Measurements from ENCODE around the gene GTPBP1.

GTPBP1 gene

DNA sequence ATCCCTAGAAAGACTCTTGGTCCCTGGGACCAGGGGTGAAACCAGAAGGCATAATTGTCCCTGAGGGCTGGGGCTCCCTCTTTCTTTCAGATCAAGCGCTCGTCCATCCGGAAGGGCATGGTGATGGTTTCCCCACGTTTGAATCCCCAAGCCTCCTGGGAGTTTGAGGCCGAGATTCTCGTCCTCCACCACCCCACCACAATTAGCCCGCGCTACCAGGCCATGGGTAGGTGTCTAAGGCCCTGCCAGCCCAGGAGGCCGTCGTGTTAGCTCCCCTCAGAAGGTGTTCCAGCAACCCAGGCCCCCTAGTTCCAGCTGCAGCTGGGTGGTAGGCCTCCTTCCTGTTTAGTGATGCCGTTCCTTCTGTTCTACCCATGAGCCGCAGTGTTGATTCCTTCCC, 21.4 kb downstream of the GTPBP1 start:
- no peak for DNase-seq

- no peak for DNase-seq
These were observed 22.0 kb downstream of the GTPBP1 start for GRCh38 chr22:38727530-38728451.

- DNase-seq: no peak
These were observed 23.4 kb downstream of the GTPBP1 start for GRCh38 chr22:38728871-38729796.

GRCh38 chr22:38729946-38730345, 24.2 kb downstream of the GTPBP1 start:
- no peak for DNase-seq

GRCh38 chr22:38730411-38730871, 24.7 kb downstream of the GTPBP1 start:
- DNase-seq: no peak

DNA sequence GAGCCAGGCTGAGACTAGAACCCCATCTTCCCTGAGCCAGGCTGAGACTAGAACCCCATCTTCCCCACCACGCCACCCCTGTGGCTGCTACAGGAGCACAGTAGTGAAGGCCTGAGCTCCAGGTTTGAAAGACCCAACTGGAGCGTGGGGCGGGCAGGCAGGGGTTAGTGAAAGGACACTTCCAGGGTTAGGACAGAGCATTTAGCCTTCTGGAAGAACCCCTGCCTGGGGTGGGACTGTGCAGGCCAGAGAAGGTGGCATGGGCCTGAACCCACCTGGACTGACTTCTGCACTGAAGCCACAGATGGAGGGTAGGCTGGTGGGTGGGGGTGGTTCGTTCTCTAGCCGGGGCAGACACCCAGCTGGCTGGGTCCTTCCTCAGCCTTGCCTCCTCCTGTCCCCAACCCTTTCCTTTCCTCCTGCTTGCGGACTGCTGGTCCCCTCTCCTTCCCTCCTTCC, 26.0 kb downstream of the GTPBP1 start:
- no peak for DNase-seq

- no peak for DNase-seq
These were observed 26.6 kb downstream of the GTPBP1 start for GRCh38 chr22:38732251-38732815.

GRCh38 chr22:38733329-38733723, 27.6 kb downstream of the GTPBP1 start:
- peak; percentile 24 to 45 for DNase-seq

DNA sequence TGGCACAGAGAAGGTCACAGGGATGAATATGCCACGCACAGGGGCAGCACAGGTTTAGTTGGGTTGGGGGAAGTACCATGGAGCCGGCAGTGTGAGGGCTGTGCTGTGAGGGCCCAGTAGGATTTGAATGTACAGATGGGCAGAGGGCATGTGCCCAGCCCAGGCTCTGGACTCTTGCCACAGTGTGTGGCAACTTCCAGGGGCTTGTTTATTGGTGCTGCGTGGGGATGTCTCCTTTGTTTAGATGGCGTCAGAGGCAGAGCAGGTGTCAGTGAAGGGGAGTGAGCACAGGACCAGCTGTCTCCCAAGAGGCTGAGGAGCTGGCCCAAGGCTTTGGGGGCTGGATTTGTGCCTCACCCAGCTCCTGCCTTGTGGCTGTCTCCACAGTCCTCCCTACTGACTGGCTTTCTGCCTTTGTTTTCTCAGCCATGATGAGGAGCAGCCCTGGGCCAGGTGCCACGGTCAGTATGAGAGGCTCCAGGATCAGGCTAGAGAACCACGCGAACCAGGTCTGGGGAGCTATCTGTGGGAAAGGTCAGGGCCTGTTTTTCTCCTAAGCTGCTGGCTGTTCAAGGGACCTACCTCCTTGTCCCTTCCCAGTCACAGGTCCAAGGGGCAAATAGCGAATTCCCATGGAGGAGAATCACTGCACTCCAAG, 28.1 kb downstream of the GTPBP1 start:
- no peak for DNase-seq

- no peak for DNase-seq
These were observed 28.8 kb downstream of the GTPBP1 start for GRCh38 chr22:38734421-38735100.

GRCh38 chr22:38735126-38735464, 29.4 kb downstream of the GTPBP1 start:
- no peak for DNase-seq

GRCh38 chr22:38735465-38736256, 29.9 kb downstream of the GTPBP1 start:
- no peak for DNase-seq

GRCh38 chr22:38736257-38736570, 30.5 kb downstream of the GTPBP1 start:
- DNase-seq: no peak

- no peak for DNase-seq
These were observed 31.7 kb downstream of the GTPBP1 start for GRCh38 chr22:38737302-38738060.

DNA sequence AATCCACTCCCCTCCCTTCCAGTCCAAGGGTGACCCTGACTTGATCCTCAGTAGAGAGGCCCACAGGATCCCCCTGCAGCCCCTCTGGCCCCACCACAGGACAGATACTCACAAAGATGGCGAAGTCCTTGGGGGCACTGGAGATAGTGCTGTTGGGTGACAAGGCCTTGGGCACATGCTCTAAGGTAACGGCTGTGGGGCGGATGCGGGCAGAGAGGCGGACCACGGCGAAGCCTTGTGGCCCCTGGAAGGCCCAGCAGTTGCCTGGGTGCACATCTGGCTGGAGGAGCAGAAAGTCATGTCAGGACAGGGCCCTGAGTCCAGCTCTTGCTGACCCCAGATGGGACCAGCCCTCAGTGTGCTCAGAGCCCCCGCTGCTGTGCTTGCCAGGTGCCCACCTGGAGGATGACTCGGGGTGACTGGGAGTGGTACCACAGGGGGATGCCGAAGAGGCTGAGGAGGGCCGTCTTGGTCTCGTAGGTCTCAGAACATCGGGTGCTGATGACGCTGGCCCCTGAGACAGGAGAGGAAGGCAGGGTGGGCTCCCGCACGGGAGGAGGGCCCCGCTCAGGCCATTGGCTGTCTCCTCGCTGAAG, 32.8 kb downstream of the GTPBP1 start:
- DNase-seq: no peak

GRCh38 chr22:38739300-38740055, 33.7 kb downstream of the GTPBP1 start:
- DNase-seq: no peak

DNA sequence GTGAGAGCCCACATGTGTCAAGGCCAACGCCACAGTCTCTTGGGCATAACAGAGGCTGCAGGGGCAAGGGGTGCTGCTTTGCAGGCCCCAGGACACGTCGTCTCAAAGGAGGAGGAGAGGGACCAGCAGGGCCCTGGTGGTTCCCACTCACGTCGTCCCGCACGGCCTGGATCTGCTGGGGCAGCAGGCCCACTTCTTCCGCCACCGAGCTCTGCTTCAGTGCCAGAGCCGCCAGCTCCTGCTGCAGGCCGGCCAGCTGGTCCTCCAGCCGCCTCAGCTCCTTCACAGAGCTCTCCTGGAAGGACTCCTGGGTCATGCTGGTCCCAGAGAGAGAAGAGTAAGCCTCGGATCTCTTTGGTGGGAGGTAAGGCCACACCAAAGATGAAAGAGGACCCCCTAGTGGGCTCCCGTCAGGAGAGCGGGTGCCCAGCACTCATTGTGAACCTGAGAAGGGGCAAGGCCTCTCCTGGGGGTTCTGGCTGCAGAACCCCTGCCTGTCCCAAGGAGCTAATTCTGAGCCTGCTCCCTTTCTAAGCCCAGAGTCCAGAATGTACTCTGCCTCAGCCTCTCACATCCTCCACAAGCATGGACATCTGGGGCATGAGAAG, 34.5 kb downstream of the GTPBP1 start:
- DNase-seq: no peak

DNA sequence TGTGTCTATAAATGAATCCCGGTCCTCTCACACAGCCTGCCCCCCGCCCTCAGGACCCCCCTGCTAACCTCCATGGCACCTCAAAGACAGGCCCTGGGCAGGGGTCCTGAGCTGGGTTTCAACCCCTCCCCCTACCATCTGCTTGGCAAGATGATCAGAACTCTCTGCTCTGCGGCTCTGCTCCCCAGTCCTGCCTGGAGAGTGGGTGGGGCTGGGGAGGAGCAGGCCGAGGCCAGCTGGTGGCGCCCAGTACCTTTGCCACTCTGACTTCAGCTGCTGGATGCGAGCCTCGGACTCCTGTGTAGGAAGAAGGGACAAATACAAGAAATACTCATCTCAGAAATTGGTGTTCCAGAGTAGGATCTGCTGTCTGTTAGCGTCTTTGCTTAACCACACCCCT, 35.0 kb downstream of the GTPBP1 start:
- no peak for DNase-seq

DNA sequence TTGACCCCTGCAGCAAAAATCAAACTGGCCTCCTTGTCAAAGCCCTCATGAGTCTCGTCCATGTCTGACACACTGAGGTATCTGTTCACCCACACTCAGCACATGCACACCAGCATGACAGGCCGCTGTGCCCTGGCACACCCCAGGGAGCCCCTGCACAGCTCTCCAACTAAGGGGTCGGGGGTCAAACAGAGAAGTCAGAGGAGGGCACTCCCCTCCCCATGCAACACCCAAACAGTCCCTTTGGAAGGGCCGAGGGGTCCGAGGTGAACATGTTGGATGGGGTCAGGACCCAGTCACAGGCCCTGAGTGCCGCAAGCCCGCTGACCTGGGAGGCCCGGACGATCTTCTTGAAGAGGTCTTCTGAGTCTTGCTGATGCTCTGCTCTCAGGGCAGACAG, 35.4 kb downstream of the GTPBP1 start:
- no peak for DNase-seq
